ENCODE data around the gene DEPDC5.

GRCh38 chr22:31820655-31821054 lies 66.8 kb downstream of the DEPDC5 start:
- TF ChIP-seq CTCF (IDR thresholded peaks at IDR 0.05) (no peak), EP300 (IDR thresholded peaks at IDR 0.05) (no peak), POLR2A (IDR thresholded peaks at IDR 0.05) (no peak)

Measured in tibial nerve (tissue), 4 donors.